Stimulated activated naive B cell treated with anti-CD40 and anti-IgM and Interleukin-4, amounts not matched to agents 10 μg/mL and 1 μg/mL and 100 μg/mL, for 72 hours (primary cell): ENCODE data around the gene BANP.
A peak's percentile ranks its signal among the peaks of the same experiment; 100 is the strongest.
"Not testable (repeated sequence)": the region's sequence is repeated elsewhere in the genome, so short reads cannot be mapped to it uniquely, and the experiment has no call there.

Experiments
- ATAC-seq, 2 donors: fragments of 150-1000 bp; cut with Tn5 transposase; replicated peaks; 2 replicates each; pipeline ENCODE4 v1.10.0; 2021; ENCODE audit warnings: moderate library complexity in 1 of 2
- DNase-seq: peaks from one replicate; pipeline ENCODE4 v3.0.0; 2021
- H3K27ac Mint-ChIP-seq: one replicate; pipeline ENCODE4 v1.8.0; 2022; ENCODE audit warnings: mild to moderate bottlenecking, mixed read lengths
- H3K27me3 Mint-ChIP-seq, 2 donors: one replicate each; pipeline ENCODE4 v1.8.0; 2022; ENCODE audit warnings: mixed read lengths in 2 of 2
- H3K36me3 Mint-ChIP-seq, 2 donors: one replicate each; pipeline ENCODE4 v1.8.0; 2022; ENCODE audit warnings: mixed read lengths in 2 of 2, mild to moderate bottlenecking in 1 of 2
- H3K4me1 Mint-ChIP-seq, 2 donors: one replicate each; pipeline ENCODE4 v1.8.0; 2022; ENCODE audit warnings: mixed read lengths in 2 of 2, mild to moderate bottlenecking in 1 of 2
- H3K4me3 Mint-ChIP-seq, 2 donors: one replicate each; pipeline ENCODE4 v1.8.0; 2022; ENCODE audit warnings: mild to moderate bottlenecking in 2 of 2, mixed read lengths in 2 of 2, moderate library complexity in 1 of 2
- H3K9me3 Mint-ChIP-seq, 2 donors: one replicate each; pipeline ENCODE4 v1.8.0; 2022; ENCODE audit warnings: mixed read lengths in 2 of 2, mild to moderate bottlenecking in 1 of 2

Gene BANP

DNA sequence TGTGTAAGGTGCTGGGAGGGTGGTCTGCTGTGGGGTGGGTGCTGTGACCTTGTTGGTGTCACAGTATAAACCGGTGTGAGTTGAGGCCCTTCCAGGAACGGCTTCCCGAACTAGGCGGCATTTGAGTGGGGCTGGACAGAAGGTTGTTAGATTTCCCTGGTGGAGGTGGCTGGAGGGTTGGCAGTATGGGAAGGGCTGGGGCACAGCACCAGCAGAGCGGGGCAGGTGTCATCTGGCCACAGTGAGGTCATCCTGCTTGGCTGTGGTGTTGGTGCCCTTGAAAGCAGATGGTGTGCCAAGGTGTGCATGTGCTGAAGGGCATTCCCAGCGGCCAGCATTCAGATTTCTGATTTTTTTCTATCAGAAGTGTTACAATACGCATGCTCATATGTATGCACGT is 28.1 kb downstream of the BANP start:
- Mint-ChIP-seq H3K27ac (peak overlapping the region; percentile 60), H3K9me3 (peaks cover 0 to 2% of the 10 kb centered on the region in 2 donors), H3K27me3 (no peaks in the 10 kb centered on the region), H3K4me1 (peaks cover 26 to 56% of the 10 kb centered on the region in 2 donors), H3K4me3 (no peak overlapping the region), H3K36me3 (peaks cover 38 to 66% of the 10 kb centered on the region in 2 donors)
- ATAC-seq (no peak), DNase-seq (no peak)

DNA sequence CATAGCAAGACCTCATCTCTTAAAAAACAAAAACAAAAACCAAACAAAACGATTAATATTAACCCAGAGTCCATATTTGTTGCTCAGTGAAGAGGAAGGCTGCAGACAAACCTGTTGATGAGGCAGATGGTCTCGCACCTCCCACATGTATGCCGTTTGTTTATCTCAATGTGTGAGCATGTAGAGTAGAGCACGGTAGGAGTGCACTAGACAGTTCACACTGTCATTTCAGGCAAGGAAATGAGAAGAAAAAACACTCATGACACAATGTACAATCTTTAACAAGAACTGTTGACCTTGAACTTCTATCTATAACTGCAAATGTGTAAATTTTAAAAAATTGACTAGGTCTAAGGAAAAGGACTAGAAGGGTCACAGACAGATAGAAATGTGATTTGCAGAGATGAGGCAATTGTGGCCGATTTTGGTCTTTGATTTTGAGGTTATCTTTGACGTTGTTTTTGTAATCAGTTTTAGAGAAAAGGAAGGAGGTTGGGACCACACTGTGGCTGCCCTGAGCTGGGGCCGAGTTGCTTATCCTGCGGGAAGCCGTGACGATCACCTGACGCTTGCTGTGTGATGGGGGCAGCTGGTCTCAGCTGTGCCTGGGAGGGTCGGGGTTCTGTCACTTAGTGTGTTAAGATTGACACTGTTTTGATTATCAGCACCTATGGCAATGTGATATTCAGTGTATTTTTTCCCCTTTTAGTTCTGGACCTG is 28.8 kb downstream of the BANP start:
- not testable (repeated sequence) for H3K4me3 Mint-ChIP-seq, ATAC-seq, H3K27me3 Mint-ChIP-seq, DNase-seq, H3K9me3 Mint-ChIP-seq
- Mint-ChIP-seq H3K27ac (peak overlapping the region; percentile 67), H3K4me1 (peaks cover 30 to 58% of the 10 kb centered on the region in 2 donors), H3K36me3 (peaks cover 42 to 70% of the 10 kb centered on the region in 2 donors)

DNA sequence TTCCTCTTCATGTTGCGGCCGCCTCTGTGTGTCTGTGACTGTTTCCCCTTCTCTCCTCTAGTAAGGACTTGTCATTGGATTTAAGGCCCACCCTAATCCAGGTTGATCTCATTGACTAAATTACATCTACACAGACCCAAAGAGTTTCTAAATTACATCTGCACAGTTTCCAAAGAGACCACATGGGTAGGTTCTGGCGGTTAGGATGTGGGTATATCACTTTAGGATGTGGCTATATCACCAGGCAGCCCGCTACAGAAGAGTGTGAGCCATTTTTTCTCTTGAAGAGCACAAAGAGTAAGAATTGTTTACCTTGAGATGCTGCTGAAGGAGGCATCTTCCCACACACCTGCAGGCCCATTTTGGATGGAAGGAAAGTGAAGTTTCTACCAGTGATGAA is 30.1 kb downstream of the BANP start:
- not testable (repeated sequence) for H3K27me3 Mint-ChIP-seq, H3K27ac Mint-ChIP-seq, H3K9me3 Mint-ChIP-seq, DNase-seq, ATAC-seq, H3K4me3 Mint-ChIP-seq
- Mint-ChIP-seq H3K36me3 (peaks cover 47 to 72% of the 10 kb centered on the region in 2 donors), H3K4me1 (peaks cover 33 to 70% of the 10 kb centered on the region in 2 donors)

DNA sequence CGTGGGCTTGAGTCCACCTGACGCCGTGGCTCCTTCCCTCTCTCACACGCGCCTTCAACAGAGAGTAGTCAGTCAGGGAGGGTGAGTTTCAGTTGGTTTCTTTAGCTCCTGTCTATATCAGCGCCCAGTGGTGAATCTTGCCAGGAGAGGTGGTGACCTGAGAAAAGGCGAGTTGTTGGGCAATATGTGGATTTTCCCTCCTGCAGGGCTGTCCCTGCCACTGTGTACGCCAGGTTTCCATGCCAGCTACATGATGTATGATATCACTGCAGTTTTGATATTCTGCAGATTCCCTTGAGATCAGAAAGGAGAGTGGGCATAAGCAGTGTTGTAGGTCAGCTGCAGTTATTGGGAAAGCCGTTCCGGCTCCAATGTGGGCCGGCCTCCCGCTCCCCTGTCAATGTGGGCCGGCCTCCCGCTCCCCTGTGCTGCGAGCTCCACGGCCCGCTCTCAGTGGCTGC is 31.4 kb downstream of the BANP start:
- peaks cover 33 to 69% of the 10 kb centered on the region in 2 donors for H3K4me1 Mint-ChIP-seq
- H3K27me3 Mint-ChIP-seq: no peaks in the 10 kb centered on the region
- H3K9me3 Mint-ChIP-seq: no peaks in the 10 kb centered on the region
- H3K27ac Mint-ChIP-seq: peak overlapping the region; percentile 93
- H3K4me3 Mint-ChIP-seq: no peak overlapping the region
- no peak for ATAC-seq
- H3K36me3 Mint-ChIP-seq: peaks cover 45 to 70% of the 10 kb centered on the region in 2 donors
- no peak for DNase-seq

DNA sequence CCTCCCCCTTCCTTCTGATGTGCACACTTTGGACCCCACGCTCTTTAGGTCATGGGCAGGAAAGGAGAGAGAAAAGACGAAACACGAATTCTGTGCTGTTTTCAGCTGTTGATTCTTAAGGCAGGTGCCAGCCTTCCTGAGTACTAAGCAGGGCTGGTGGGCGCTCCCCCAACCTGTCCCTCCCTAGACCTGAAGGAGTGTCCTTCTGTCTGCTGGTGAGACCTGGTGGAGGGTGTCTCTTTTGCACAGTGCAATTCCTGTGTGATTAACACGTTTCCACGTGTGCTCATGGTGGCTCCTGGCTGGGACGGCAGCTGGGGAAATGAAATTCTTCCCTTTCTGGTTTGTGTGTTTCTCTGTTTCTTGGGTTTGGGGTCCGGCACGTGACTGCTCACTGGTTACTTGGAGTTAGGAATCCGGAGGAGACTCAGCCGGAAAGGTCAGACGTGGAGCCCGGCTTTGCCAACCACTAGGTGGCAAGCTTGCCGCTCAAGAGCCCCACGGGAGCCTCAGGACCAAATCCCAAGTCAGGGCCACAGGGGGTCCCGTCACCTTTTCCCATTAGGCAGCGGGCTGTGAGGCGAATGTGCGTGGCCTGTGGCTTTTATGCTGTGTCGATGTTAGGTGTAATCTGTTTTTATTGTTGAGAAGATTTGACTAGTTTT is 32.0 kb downstream of the BANP start:
- not testable (repeated sequence) for H3K4me3 Mint-ChIP-seq, H3K27me3 Mint-ChIP-seq, DNase-seq, H3K9me3 Mint-ChIP-seq
- peak overlapping the region; percentile 93 for H3K27ac Mint-ChIP-seq
- peak; percentile 31 to 32 for ATAC-seq
- H3K36me3 Mint-ChIP-seq: peaks cover 42 to 68% of the 10 kb centered on the region in 2 donors
- H3K4me1 Mint-ChIP-seq: peaks cover 33 to 75% of the 10 kb centered on the region in 2 donors

DNA sequence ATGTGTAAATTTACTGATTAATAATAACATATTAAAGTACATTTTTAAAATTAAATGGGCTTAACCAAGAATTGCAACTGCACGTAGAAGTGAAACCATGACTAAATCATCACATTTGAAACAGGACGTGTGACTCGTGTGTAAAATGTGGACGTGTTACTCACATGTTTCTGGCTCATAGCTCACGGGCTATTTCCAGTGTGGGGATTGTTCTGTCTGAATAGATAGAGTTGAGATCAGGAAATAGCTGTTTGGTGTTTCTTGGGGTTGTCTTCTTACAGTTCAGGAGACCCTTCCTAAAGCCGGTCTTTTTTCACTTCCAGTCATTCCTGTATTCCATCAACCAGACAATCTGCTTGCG is 32.5 kb downstream of the BANP start:
- peaks cover 33 to 79% of the 10 kb centered on the region in 2 donors for H3K4me1 Mint-ChIP-seq
- H3K9me3 Mint-ChIP-seq, H3K27me3 Mint-ChIP-seq: not testable (repeated sequence)
- ATAC-seq (peak; percentile 81 to 87), DNase-seq (peak; percentile 31)
- H3K4me3 Mint-ChIP-seq: peak overlapping the region in 1 of 2 donors; percentile 11
- H3K36me3 Mint-ChIP-seq: peaks cover 43 to 63% of the 10 kb centered on the region in 2 donors
- H3K27ac Mint-ChIP-seq: peak overlapping the region; percentile 90

DNA sequence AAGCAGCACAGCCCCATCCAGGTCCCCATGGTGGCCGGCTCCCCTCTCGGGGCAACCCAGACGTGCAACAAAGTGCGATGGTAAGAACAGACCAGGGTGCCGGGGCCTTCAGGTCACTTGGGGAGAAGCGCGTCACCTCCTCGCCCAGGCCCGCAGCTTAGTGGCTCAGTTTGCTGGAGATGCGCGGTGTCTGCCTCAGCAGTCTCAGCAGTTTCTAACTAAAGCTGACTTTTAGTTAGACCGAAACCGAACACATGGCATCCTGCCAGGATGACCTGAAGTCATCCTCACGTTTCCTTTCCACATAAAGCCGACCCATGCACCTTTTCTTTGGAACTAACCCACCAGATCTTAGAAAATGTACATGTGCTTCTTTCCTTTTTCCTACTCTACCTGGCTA is 32.9 kb downstream of the BANP start:
- H3K36me3 Mint-ChIP-seq: peaks cover 43 to 60% of the 10 kb centered on the region in 2 donors
- not testable (repeated sequence) for DNase-seq, H3K27me3 Mint-ChIP-seq, H3K9me3 Mint-ChIP-seq, ATAC-seq
- H3K27ac Mint-ChIP-seq: peak overlapping the region; percentile 90
- peak overlapping the region in 1 of 2 donors; percentile 73 for H3K4me3 Mint-ChIP-seq
- peaks cover 34 to 79% of the 10 kb centered on the region in 2 donors for H3K4me1 Mint-ChIP-seq

DNA sequence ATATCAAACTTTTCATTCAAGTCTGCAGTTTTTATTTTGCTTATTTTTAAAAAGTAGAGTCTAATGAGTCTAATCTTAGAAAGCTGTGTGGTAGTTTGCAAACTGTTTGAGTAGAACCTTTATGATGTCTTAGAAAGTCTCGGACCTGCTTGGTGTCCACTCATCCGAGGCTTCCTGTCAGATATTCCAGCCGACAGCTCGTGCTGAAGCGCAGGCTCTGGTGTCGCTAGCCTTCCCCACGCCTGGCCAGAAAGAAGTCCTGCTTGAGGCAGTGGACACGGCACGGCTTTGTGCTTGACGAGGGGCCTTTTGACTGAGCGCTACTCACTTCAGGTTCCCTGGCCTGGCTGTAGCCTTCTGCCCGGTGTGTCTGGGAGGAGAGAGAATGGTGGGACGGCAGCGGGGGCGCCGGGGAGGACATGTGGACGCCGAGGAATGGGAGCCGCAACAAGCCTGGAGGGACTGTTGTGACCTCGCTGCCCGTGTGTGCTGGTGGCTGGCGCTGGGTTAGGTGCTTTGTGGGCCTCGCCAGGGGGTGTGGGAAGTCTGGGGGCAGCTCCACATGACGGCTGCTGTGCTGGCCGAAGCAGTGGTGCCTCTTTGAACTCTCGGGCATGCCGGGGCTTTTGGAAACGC is 33.5 kb downstream of the BANP start:
- Mint-ChIP-seq H3K27ac (peak overlapping the region; percentile 90), H3K4me1 (peaks cover 36 to 78% of the 10 kb centered on the region in 2 donors)
- ATAC-seq: no peak

DNA sequence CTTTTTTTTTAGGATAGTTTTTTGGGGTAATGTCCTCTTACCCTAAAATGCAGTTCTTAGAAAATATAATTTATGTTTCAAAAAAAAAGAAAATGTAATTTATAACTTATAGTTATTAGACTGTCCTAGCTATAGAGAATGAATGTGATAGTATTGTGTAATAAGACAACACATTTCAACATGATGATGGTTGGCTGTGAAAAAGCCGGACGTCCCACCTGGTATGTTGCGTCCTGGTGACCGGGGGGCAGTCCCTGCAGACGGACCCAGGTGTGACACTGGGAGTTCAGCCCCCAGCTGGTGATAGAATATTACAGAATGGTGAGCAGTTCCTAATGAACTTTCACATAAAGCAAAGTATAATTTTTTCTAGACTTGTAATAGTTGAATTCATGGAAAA is 34.3 kb downstream of the BANP start:
- Mint-ChIP-seq H3K27ac (peak overlapping the region; percentile 93), H3K4me3 (peak overlapping the region in 1 of 2 donors; percentile 33), H3K4me1 (peaks cover 37 to 78% of the 10 kb centered on the region in 2 donors), H3K36me3 (peaks cover 42 to 59% of the 10 kb centered on the region in 2 donors)
- H3K9me3 Mint-ChIP-seq, ATAC-seq, H3K27me3 Mint-ChIP-seq, DNase-seq: not testable (repeated sequence)

More for the DNA sequence above, 33.5 kb downstream of the BANP start:
- DNase-seq: no peak
- Mint-ChIP-seq H3K27me3 (no peaks in the 10 kb centered on the region), H3K36me3 (peaks cover 44 to 61% of the 10 kb centered on the region in 2 donors), H3K4me3 (peak overlapping the region; percentile 16 to 73), H3K9me3 (no peaks in the 10 kb centered on the region)

DNA sequence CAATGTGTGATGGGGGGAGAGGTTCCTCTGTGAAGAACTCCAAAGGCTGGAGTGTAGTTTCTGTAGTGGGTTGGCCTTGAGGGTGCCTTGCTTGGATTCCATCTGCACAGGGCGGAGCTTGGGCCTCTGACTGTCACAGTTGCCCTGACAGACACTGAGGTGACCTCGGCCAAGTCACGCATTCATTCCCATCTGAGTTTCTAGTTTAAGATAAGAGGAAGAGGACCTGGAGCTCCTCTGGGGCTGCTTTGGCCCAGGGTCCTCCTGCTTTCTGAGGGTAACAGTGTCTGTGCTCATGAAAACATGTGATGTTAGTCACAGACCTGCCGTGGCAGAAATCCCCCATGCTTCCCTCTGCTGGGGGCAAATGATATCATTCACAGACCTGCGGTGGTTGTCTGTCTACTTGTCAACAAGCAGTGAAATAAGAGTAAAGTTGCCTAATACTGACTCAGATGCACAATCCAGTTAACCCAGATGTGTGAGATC is 35.2 kb downstream of the BANP start:
- peak overlapping the region; percentile 93 for H3K27ac Mint-ChIP-seq
- H3K4me3 Mint-ChIP-seq: peak overlapping the region; percentile 5 to 60
- H3K4me1 Mint-ChIP-seq: peaks cover 39 to 78% of the 10 kb centered on the region in 2 donors
- peak; percentile 73 to 76 for ATAC-seq
- peaks cover 45 to 58% of the 10 kb centered on the region in 2 donors for H3K36me3 Mint-ChIP-seq
- peak; percentile 29 for DNase-seq
- not testable (repeated sequence) for H3K27me3 Mint-ChIP-seq, H3K9me3 Mint-ChIP-seq

DNA sequence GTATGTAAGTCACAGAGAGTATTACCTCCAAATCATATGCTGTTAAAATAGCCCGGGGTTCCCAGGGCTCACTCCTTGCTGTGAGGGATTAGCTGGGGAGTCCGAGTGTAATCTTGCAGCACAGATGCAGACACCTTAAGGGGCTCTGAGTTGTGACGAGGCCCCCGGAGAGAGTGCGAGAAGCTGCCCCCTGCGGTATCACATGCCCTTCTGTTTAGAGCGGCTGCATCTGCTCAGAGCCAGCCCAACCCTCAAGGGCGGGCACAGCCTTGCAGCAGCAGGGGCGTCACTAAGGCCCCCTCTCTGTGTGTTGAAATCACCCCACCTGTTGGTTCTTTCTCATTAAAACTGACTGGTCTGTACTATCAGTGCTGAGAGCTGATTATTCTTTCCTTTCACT is 37.4 kb downstream of the BANP start:
- H3K4me3 Mint-ChIP-seq, H3K9me3 Mint-ChIP-seq, H3K27ac Mint-ChIP-seq, ATAC-seq, DNase-seq, H3K27me3 Mint-ChIP-seq: not testable (repeated sequence)
- Mint-ChIP-seq H3K4me1 (peaks cover 30 to 68% of the 10 kb centered on the region in 2 donors), H3K36me3 (peaks cover 44 to 50% of the 10 kb centered on the region in 2 donors)

DNA sequence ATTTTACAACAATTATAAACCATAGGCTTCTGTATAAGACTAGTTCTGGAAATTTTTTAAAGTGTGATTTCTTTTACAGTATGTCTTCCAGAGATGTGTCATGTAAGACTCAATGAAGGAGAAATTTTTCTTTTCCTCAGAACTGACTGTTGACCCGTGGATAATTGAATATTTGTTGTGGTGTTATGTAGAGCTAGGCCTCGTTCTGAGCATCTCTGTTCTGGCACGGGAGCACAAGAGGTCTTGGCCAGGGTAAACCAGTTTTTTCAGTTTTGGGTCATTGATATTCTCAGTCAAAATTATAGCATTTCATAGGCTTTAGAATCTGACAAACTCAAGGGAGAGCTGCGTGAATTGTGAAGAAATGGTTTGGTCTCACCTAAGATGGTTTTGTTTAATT is 39.0 kb downstream of the BANP start:
- H3K27me3 Mint-ChIP-seq, DNase-seq, H3K9me3 Mint-ChIP-seq: not testable (repeated sequence)
- ATAC-seq: peak; percentile 54 to 85
- H3K36me3 Mint-ChIP-seq: peaks cover 39 to 52% of the 10 kb centered on the region in 2 donors
- H3K4me3 Mint-ChIP-seq: peak overlapping the region in 1 of 2 donors; percentile 33
- H3K27ac Mint-ChIP-seq: peak overlapping the region; percentile 39
- H3K4me1 Mint-ChIP-seq: peaks cover 27 to 56% of the 10 kb centered on the region in 2 donors

DNA sequence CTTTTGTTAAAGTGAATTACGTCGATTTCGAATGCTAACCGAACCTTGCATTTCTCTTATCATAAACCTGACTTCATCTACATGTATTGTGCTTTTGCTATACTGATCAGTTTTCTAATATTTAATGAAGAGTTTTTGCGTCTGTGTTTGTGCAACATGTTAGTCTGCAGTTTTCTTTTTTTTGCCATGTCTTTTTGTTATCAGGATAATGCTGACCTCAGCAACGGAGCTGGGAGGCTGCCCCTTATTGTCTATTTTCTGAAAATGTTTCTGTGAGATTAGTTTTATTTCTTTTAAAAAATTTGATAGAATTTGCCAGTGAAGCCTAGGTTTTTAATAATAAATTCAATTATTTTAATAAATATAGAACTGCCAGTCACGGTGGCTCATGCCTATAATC is 40.9 kb downstream of the BANP start:
- DNase-seq, H3K9me3 Mint-ChIP-seq, H3K27ac Mint-ChIP-seq, H3K27me3 Mint-ChIP-seq, ATAC-seq, H3K4me3 Mint-ChIP-seq: not testable (repeated sequence)
- peaks cover 31 to 41% of the 10 kb centered on the region in 2 donors for H3K36me3 Mint-ChIP-seq
- H3K4me1 Mint-ChIP-seq: peaks cover 15 to 42% of the 10 kb centered on the region in 2 donors

DNA sequence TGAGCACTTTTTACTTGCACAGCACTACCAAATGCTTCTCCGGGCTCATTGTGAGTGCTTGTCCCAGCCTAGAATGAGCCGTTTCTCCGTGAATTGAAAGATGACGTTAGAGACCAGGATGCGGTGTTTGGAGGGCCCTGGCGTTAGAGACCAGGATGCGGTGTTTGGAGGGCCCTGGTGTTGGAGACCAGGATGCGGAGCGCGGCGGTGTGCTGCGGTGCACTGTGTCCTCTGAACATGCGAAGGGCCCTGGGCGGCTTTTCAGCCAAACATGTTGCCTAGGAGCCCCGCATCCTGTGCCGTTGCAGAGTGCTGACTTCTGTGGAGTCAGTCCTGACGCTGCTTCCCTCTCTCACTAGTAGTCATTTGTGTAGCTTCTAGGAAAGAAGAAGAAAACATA is 42.7 kb downstream of the BANP start:
- H3K4me1 Mint-ChIP-seq: peaks cover 22 to 41% of the 10 kb centered on the region in 2 donors
- no peak overlapping the region for H3K27ac Mint-ChIP-seq
- peaks cover 36 to 52% of the 10 kb centered on the region in 2 donors for H3K36me3 Mint-ChIP-seq
- ATAC-seq: no peak
- H3K4me3 Mint-ChIP-seq: no peak overlapping the region
- DNase-seq: no peak
- no peaks in the 10 kb centered on the region for H3K27me3 Mint-ChIP-seq
- H3K9me3 Mint-ChIP-seq: no peaks in the 10 kb centered on the region
